ENCODE data around the gene ZMYND11.
"Not testable (repeated sequence)": the region's sequence is repeated elsewhere in the genome, so short reads cannot be mapped to it uniquely, and the experiment has no call there.

Gene ZMYND11

DNA sequence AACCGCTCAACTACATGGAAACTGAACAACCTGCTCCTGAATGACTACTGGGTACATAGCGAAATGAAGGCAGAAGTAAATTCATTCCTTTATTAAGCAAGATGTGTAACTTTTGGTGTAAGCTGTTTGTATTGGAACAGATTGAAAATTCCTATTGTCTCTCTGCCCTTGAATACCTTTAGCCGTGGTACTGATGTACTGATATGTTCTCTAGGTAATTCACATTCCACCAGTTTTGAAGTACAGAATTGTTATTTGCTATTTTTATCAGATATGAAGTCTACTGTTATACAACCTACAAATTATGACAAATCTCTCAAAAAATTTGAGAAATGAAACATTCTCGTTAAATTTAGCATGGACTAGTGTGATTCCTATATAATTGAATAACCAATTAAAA is 17.7 kb downstream of the ZMYND11 start:
- no peak overlapping the region for H3K4me3 ChIP-seq (ENCODE audit: low read length)
- no peak for TF ChIP-seq ZNF274 (IDR thresholded peaks at IDR 0.05; ENCODE audit: low read depth, low read length)

DNA sequence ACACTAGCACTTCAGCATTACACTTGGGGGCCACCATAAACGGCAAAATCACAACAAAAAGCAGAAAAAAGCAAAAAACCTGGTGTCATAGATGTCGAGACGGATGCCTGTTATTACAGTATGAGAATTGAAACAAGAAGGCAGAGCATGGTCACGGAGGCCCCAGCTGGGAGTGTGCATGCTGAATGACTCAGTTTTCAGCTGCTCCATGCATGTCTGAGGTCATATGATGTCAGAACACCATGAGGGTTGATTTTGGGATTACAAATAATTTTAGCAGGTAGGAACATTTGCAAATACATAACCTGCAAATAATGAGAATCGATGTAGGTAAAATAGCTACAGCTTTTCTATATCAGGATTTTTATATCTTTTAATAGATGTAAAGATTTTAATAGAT is 19.1 kb downstream of the ZMYND11 start:
- no peak overlapping the region for H3K4me3 ChIP-seq (ENCODE audit: low read length)
- no peak for TF ChIP-seq ZNF274 (IDR thresholded peaks at IDR 0.05; ENCODE audit: low read depth, low read length)

GRCh38 chr10:167383-167782 is 32.1 kb downstream of the ZMYND11 start:
- no peak overlapping the region for H3K4me3 ChIP-seq (ENCODE audit: low read length)
- TF ChIP-seq ZNF274 (IDR thresholded peaks at IDR 0.05; ENCODE audit: low read depth, low read length): no peak

DNA sequence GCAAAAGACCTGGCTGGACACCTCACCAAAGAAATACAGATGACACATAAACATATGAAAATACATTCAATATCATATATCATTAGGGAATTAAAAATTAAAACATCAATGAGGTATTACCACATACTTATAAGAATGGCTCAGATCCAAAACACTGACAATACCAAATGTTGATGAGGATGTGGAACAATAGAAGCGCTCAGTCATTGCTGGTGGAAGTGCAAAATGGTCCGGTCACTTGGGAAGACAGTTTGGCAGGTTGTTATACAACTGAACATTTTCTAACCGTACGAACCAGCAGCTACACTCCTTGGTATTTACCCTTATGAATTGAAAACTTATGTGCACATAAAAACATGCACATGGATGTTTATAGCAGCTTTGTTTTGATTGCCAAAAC is 38.5 kb downstream of the ZMYND11 start:
- no peak overlapping the region for H3K4me3 ChIP-seq (ENCODE audit: low read length)
- no peak for TF ChIP-seq ZNF274 (IDR thresholded peaks at IDR 0.05; ENCODE audit: low read depth, low read length)

DNA sequence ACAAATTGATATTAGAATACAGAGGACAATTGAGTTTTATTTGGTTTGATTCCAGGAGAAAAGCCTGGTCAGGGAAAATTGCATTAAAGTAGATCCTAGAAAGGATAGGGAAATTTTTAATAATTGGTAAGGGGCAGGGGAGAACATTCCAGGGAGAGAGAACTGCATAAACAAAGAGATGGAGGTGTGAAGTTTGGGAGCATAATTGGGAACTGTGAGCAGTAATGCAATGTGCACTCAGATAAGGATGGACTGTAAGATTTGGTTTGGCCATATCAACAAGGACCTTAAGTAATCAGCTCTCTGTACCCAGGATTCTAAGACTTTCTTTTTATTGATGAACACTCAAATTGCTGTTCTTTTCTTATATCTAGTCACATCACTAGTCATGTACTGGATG is 41.4 kb downstream of the ZMYND11 start:
- no peak overlapping the region for H3K4me3 ChIP-seq (ENCODE audit: low read length)
- no peak for TF ChIP-seq ZNF274 (IDR thresholded peaks at IDR 0.05; ENCODE audit: low read depth, low read length)

DNA sequence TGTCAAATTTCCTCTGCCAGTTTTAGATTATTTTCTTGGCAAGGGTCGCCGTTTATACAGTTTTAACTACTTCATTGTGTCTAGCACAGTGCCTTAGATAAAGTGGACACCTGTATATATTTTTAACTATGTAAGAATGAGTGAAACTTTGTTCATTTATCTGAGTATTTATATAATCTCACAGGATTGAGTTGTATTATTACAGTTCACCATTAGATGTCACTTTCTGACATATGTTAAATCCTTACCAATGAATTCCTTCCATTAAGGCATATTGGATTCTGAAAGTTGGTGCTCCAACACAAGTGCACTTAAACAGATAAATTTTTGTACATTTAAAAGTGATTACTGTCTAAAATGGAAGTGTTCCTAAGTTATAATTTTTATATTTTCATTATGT is 43.0 kb downstream of the ZMYND11 start:
- TF ChIP-seq ZNF274 (IDR thresholded peaks at IDR 0.05; ENCODE audit: low read depth, low read length): no peak
- H3K4me3 ChIP-seq (ENCODE audit: low read length): no peak overlapping the region

DNA sequence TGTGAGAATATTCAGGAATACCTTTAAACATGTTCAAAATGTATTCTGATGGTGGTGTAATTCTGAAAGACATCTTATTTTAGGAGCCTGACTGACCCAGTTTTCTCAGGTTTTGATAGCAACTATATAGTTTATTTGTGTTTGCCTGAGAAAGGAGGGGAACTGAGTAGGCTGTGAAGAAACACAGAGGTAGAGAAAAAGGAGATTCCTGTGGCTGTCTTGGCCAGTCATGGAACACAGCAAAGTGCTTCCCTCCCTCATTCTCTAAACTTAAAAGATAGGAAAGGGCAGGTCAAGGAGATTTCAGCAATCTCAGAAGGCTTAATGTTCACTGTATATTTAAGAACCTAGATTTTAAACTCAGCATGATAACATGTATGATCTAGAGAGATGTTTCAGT is 43.5 kb downstream of the ZMYND11 start:
- H3K4me3 ChIP-seq (ENCODE audit: low read length): no peak overlapping the region
- TF ChIP-seq ZNF274 (IDR thresholded peaks at IDR 0.05; ENCODE audit: low read depth, low read length): no peak

DNA sequence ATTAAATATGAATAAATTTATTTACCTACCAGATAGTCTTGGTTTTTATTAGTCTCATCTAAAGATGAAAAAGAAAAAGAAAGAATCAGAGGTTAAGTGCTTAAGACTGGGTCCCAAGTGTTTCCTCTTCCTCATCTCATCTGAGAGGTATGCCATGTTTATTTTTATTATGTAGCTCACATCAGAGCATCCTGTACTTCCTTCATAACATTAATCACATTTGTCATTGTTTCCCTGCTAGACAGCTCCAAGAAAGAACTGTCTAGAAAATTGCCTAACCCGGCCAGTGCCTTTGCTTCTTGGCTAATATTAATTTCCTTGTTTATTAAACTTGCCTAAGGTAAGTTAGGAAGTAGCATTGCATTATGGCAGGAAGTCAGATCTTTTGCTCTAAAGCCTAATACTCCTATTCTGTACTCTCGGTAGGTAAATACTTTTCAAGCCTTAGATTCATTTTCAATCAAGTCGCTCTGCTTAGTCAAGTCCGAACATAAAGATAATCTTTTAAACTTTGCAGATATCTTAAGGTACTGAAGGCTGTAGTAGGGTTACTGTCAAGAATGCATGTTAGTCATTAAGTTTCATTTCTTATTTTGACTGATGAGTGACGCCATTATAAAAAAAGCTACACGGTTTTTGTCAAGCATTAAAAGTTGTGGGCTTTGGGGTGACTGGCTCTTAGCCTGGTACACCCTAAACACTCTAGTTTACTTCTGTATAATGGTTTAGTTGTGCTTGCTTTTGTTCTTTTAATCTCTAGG is 47.4 kb downstream of the ZMYND11 start:
- no peak overlapping the region for H3K4me3 ChIP-seq (ENCODE audit: low read length)
- no peak for TF ChIP-seq ZNF274 (IDR thresholded peaks at IDR 0.05; ENCODE audit: low read depth, low read length)

- TF ChIP-seq ZNF274 (IDR thresholded peaks at IDR 0.05; ENCODE audit: low read depth, low read length): no peak
- no peak overlapping the region for H3K4me3 ChIP-seq (ENCODE audit: low read length)
Measured at GRCh38 chr10:184174-184573, 48.9 kb downstream of the ZMYND11 start.

DNA sequence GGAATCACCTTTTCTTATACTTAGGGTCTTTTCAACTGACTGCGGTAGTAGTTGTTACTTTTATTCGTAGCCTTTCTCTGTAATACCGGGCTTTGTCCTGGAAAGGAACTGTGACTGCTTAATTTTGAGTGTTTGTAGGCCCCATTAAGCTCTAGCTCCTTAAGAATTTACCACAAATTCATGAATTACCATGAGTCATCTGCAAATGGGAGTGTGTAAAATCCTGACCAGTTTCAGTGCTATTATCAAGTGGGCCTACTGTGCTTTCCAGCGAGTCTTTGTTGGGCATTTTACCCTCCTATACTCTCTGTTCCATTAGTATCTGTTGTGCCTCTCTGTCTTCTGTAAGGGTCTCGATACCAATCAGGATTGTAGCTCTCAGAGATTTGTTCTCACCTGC is 49.7 kb downstream of the ZMYND11 start:
- no peak for TF ChIP-seq ZNF274 (IDR thresholded peaks at IDR 0.05; ENCODE audit: low read depth, low read length)
- no peak overlapping the region for H3K4me3 ChIP-seq (ENCODE audit: low read length)

DNA sequence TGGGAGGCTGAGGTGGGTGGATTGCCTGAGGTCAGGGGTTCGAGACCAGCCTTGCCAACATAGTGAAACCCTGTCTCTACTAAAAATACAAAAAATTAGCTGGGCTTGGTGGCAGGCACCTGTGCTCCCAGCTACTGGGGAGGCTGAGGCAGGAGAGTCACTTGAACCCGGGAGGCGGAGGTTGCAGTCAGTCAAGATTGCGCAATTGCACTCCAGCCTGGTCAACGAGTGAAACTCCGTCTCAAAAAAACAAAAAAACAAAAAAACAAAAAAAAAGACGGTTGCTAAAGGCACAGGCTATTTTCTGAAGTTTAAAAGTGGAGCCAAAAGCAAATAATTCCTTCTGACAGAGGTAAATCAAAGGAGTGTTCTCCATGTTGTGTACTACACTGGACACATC is 50.3 kb downstream of the ZMYND11 start:
- not testable (repeated sequence) for H3K4me3 ChIP-seq (ENCODE audit: low read length)

DNA sequence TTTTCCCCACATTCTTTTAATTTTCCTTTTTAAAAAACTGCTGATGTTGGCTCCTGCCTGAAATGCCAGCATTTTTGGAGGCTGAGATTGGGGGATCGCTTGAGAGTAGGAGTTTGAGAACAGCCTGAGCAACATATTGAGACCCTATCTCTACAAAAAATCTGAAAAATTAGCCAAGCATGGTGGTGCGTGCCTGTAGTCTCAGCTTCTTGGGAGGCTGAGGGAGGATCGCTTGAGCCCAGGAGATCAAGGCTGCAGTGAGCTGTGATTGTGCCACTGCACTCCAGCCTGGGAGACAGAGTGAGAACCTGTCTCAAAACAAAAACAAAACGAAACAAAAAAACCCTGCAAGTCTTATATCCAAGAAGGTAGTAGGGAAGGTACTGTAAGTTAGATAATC is 51.7 kb downstream of the ZMYND11 start:
- H3K4me3 ChIP-seq (ENCODE audit: low read length): no peak overlapping the region
- TF ChIP-seq ZNF274 (IDR thresholded peaks at IDR 0.05; ENCODE audit: low read depth, low read length): no peak

DNA sequence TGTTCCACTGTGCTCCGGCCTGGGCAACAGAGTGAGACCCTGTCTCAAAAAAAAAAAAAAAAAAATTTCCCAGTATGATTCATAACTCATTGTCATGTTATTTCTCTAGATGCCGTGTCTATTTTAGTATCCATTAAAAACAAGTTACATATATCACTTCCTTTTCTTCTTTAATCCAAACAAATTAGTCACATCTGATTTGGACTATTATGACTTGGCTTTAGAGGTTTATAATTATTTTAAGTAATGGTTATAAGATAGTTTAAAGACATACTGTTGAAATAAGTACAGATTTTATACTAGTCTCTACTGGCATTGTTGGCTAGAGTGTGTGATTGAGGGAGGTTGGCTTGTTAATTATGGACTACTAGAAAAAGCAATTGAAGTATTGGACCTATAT is 53.3 kb downstream of the ZMYND11 start:
- no peak for TF ChIP-seq ZNF274 (IDR thresholded peaks at IDR 0.05; ENCODE audit: low read depth, low read length)

GRCh38 chr10:190216-190615 is 55.0 kb downstream of the ZMYND11 start:
- H3K4me3 ChIP-seq (ENCODE audit: low read length): no peak overlapping the region
- no peak for TF ChIP-seq ZNF274 (IDR thresholded peaks at IDR 0.05; ENCODE audit: low read depth, low read length)

More for the DNA sequence above, 53.3 kb downstream of the ZMYND11 start:
- H3K4me3 ChIP-seq (ENCODE audit: low read length): no peak overlapping the region

DNA sequence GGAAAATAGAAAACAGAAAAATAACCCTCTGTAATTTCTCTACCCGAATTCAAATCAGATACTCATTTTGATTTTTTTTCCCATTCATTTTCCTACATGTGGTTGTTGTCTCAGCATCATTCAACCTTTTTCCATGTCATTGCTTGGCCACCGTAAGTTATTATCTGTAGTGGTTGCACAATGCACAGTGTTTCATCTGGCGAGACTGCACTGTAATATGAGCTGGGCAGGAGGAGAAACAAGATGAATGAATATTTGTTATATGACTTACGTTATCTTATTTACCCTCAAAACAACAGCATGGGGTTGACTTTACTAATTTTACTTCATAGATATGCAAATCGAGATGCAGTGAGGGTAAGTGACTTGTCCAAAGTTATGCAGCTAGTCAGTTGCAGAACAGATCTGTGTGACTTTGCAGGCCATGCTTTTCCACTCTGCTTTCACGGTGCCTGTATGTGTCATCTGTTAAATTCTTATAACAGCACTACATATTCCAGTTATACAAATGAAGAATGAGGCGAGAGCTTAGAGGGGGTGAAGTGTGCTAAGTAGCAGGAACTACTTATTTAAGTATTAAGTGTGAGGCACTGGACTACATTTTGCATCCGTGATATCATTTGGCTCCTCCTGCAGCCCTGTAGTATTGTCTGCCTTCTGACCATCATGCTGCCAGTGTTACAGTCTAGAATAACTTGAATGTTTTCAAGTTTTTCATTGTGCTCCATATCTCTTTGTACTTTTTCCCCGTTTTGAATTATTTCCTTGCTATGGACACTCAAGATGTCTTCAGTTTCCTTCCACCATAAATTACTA is 56.7 kb downstream of the ZMYND11 start:
- no peak for TF ChIP-seq ZNF274 (IDR thresholded peaks at IDR 0.05; ENCODE audit: low read depth, low read length)
- H3K4me3 ChIP-seq (ENCODE audit: low read length): no peak overlapping the region

Data from GM08714 (cell line).